Panc1 (cell line): ENCODE measurements around the gene CHMP6.

Source experiments
- CTCF ChIP-seq: fragments of 450-650 bp; IDR thresholded peaks from 2 replicates; pipeline ENCODE4 v1.5.1; 2017; ENCODE audit warnings: mild to moderate bottlenecking
- POLR2AphosphoS5 ChIP-seq: IDR thresholded peaks from 2 replicates; pipeline ENCODE4 v1.6.1; 2012; ENCODE audit warnings: mild to moderate bottlenecking, low read depth, low read length, moderate library complexity
- REST ChIP-seq, 2 experiments: IDR thresholded peaks; 2 replicates each; pipeline ENCODE4 v1.6.1; 2011 to 2012; ENCODE audit warnings: low read depth in 2 of 2, control low read depth in 1 of 2, low read length in 1 of 2, mild to moderate bottlenecking in 1 of 2, moderate library complexity in 1 of 2; ENCODE audit not compliant: insufficient read depth in 1 of 2
- TCF7L2 ChIP-seq: IDR thresholded peaks from 2 replicates; pipeline ENCODE4 v1.6.1; 2011; ENCODE audit warnings: mild to moderate bottlenecking, low read depth, low read length, inconsistent platforms

DNA sequence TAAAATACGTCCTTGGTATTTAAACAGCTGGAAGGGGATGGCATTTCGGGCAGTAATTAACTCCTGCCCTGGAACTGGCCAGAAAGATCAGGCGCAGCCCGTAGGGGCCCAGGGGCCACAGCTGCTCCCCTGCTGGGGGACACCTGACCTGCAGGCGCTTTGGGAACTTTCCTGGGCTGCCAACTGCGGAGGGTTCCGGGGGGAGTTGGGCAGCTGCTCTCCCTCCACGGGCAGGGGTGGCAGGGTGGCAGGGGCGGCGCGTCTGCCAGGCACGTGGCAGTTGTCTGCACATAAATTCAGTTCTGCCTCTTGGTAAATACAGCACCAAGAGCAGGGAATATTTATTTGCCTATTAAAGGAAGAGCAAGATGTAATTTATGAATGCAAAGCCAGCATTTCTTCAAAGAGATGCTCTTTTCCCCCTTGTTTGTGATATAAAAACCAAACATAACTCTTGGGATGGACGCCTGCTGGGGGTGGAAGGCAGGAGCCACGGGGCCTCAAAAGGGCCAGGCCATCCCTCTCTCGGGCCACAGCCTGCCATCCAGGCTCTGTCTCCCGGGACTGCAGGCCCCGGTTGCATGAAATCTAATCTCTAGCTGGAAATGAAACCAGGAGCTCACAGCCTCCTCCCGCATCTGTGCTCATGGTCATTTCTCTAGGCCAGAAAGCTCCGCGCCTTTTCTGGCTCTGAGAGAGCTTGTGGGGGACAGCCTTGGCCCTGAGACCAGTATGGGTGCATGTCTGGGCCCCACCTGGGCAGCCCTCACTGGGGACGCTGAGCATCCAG is 29.9 kb upstream of the CHMP6 start:
- no peak for TF ChIP-seq CTCF
- no peak for TF ChIP-seq TCF7L2
- TF ChIP-seq POLR2AphosphoS5, result no peak
- TF ChIP-seq REST (IDR thresholded peaks at IDR 0.05; ENCODE audit: insufficient read depth in 1 of 2, low read depth in 2 of 2, low read length in 1 of 2), result no peak
